NCI-H2196 treated with DMSO at 0.1 percent for 48 hours (cell line): ENCODE data around the gene TBKBP1.

ENCODE experiments used
- DNase-seq: peaks from one replicate; lab custom pipeline; 2025; ENCODE audit not compliant: unreplicated experiment; lab: John Stamatoyannopoulos, UW

TBKBP1 gene

DNA sequence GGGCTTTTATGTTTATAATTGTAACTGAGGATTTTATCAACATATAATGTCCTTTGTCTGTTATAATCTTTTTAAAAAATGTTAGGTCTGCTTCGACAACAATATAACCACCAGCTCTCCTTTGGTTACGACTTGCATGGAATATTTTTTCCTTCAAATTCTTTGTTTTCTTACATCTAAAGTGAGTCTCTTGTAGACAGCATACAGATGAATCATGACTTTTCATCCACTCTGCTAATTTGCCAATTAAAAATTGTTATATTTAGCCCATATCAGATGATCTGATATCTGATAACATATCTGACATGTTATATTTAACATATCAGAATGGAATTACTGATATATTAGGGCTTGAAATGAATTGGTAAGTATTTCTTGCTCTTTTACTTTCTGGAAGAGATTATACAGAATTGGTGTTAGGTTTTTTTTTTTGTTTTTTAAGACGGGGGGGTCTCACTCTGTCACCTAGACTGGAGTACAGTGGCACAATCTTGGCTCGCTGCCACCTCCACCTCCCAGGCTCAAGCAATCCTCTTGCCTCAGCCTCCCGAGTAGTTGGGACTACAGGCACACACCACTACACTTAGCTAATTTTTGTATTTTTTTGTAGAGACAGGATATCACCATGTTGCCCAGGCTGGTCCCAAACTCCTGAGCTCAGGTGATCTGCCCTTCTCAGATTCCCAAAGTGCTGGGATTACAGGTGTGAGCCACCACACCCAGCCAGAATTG lies 66.6 kb downstream of the TBKBP1 start:
- DNase-seq: no peak
